ENCODE data around the gene ERMARD.

ERMARD gene

DNA sequence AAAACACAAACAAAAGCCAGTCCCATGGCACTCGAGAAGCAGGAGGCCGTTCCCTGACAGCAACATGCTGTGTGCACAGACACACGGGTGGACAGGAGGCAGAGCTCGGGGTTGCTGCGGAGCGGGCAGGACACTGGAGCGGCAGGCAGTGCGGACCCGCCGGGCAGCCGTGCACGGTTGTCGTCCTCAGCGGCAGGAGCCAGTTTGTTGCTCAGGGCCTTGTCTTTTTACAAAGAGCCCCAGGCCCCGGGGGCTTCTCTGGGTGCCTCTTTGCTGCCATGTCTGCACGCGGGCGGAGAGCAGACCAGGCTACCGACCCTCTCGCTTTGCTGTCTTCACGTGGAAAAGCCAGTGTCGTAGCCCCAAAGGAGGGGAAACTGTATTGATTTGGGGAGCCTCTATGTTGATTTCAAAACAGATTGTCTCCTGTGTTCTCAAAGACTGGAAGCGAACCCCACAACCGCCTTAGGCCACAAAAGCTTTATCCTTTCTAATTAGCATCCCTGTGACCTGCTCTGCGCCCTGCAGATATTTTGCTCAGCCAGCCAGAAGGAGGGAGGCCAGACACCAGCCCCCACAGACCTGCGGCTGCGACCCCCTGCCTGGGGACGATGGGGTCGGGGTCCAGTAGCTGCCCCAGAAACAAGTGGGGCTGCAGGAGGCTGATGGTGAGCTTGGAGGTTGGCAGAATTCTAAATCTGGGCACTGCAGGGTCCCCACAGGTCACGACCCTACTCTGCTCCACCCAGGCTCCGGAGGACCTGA, 50.2 kb downstream of the ERMARD start:
- in situ Hi-C loops (cut with MboI; ENCODE audit: low sequenced_read_pairs): no loop called here

DNA sequence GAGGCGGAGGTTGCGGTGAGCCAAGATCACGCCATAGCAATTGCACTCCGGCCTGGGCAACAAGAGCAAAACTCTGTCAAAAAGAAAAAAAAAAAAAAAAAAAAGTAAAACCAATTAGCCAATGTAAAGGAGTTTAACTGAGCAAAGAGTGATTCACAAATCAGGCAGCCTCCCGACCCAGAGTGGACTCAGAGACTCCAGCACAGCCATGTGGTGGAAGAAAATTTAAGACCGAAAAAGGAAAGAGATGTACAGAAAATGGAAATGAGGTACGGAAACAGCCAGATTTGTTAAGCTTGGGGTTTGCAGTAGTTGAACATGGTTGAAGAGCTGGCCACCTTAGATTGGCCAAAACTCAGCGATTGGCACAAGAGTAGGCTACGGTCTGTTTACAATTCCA, 51.4 kb downstream of the ERMARD start:
- in situ Hi-C loops (cut with MboI; ENCODE audit: low sequenced_read_pairs): no loop called here

DNA sequence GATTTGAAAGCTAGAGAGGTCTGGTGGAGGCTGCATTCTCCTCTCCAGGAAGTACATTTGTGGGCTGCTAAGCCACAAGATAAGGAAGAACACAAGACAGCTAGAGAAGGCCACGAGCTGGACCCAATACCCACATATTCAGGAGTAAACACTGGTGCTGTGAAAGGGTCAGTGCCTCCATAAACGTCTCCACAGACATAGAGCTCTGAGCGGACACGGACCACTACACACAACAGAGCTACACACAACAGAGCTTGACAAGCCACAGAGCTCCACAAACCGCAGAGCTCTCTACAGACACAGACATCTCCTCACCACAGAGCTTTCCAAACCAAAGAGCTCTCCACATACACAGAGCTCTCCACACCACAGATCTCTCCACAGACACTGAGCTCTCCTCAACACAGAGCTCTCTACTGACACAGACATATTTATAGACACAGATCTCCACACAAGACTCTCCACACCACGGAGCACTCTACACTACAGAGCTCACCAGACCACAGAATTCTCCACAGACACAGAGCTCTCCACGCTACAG, 51.9 kb downstream of the ERMARD start:
- in situ Hi-C loops (cut with MboI; ENCODE audit: low sequenced_read_pairs): no loop called here

DNA sequence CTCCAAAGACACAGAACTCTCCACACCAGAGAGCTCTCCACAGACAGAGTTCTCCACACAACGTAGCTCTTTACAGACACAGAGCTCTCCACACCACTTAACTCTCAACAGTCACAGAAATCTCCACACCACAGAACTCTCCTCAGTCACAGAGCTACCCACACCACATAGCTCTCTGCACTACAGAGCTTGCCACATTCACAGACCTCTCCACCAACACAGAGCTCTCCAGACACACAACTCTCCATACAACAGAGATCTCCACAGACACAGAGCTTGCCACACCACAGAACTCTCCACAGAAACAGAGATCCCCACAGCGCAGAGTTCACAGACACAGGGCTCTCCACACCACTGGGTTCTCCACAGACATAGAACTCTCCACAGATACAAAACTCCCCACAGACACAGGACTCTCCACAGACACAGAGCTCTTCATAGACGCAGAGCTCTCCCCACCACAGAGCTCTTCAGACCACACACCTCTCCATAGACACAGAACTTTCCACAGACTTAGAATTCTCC, 52.5 kb downstream of the ERMARD start:
- in situ Hi-C loops (cut with MboI; ENCODE audit: low sequenced_read_pairs): no loop called here

DNA sequence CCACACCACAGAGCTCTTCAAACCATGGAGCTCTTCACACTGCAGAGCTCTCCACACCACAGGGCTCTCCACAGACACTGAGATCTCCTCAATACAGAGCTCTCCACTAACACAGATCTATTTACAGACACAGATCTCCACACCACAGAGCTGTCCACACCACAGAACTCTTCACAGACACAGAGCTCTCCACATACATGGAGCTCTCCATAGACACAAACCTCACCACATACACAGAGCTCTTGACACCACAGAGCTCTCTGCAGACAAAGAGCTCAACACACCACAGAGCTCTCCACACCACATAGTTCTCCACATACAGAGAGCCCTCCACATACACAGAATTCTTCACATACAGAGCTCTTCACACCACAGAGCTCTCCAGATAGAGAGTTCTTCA, 53.0 kb downstream of the ERMARD start:
- in situ Hi-C loops (cut with MboI; ENCODE audit: low sequenced_read_pairs): no loop called here

DNA sequence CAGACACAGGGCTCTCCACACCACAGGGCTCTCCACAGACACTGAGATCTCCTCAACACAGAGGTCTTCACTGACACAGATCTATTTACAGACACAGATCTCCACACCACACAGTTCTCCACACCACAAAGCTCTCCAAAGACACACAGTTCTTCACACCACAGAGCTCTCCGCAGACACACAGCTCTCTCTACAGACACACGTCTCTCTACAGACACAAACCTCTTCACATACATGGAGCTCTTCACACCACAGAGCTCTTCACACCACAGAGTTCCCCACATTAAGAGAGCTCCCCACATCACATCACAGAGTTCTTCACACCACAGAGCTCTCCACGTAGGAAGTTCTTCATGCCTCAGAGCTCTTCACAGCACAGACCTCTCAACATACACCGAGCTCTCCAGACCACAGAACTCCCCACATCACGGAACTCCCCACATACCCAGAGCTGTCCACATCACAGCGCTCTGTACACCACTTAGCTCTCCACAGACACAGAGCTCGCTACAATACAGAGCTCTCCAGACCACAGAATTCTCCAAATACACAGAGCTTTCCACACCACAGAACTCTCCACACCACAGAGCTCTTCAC, 53.9 kb downstream of the ERMARD start:
- in situ Hi-C loops (cut with MboI; ENCODE audit: low sequenced_read_pairs): no loop called here

DNA sequence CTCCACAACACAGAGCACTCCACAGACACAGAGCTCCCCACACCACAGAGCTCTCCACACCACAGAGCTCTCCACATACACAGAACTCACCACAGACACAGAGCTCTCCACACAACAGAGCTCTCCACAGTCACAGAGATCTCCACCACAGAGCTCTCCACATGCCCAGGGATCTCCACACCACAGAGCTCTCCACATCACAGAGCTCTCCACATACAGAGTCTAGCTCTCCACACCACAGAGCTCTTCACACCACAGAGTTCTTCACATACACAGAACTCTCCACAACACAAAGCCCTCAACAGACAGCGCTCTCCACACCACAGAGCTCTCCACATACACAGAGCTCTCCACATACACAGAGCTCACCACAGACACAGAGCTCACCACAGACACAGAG, 55.3 kb downstream of the ERMARD start:
- in situ Hi-C loops (cut with MboI; ENCODE audit: low sequenced_read_pairs): no loop called here

DNA sequence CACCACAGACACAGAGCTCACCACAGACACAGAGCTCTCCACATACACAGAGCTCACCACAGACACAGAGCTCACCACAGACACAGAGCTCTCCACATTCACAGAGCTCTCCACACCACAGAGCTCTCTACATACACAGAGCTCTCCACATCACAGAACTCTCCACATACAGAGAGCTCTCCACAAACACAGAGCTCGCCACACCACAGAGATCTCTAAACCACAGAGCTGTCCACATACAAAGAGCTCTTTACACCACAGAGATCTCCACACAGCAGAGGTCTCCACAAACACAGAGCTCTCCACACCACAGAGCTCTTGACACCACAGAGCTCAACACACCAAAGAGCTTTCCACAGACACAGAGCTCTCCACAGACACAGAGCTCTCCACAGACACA, 55.8 kb downstream of the ERMARD start:
- in situ Hi-C loops (cut with MboI; ENCODE audit: low sequenced_read_pairs): no loop called here

DNA sequence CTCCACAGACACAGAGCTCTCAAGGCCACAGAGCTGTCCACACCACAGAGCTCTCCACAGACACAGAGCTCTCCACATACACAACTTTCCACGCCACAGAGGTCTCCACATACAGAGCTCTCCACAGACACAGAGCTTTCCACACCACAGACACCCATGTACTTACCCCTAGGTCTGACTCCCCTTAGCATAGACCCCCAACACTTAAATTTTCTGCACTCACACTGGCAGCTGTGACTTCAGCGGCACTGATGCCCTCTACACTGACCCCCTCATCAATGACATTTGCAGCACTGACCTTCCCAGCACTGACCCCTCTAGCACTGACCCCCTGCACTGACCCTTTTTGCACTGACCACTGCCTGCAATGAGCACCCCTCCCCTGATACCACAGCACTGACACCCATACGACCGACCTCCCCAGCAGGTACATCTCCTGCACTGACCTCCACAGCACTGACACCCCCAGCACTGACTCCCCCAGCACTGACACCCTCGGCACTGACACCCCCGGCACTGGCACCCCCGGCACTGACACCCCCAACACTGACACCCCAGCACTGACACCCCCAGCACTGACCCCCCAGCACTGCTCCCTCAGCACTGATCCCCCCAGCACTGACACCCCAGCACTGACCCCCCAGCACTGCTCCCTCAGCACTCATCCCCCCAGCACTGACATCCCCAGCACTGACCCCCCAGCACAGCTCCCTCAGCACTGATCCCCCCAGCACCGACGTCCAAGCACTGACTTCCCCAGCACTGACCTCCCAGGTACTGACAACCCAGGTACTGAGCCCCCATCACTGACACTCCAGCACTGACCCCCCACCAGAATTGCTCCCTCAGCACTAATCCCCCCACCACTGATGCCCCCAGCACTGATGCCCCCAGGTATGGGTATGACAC, 56.5 kb downstream of the ERMARD start:
- in situ Hi-C loops (cut with MboI; ENCODE audit: low sequenced_read_pairs): no loop called here

DNA sequence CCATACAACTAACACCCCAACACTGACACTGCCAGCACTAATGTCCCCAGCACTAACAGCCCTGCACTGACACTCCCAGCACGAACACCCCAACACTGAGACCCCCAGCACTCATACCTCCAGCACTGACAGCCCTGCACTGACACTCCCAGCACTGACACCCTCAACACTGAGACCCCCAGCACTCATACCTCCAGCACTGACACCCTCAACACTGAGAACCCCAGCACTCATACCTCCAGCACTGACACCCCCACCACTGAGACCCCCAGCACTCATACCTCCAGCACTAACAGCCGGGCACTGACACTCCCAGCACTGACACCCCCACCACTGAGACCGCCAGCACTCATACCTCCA, 57.2 kb downstream of the ERMARD start:
- in situ Hi-C loops (cut with MboI; ENCODE audit: low sequenced_read_pairs): no loop called here

DNA sequence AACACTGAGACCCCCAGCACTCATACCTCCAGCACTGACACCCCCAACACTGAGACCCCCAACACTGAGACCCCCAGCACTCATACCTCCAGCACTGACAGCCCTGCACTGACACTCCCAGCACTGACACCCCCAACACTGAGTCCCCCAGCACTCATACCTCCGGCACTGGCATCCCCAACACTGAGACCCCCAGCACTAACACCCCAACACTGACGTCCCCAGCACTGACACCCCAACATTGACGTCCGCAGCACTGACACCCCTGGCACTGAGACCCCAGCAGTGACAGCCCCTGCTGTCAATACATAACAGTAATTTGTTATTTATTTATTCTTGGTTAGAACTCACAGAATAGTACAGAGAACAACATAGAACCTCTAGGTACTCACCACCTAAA, 58.0 kb downstream of the ERMARD start:
- in situ Hi-C loops (cut with MboI; ENCODE audit: low sequenced_read_pairs): no loop called here

DNA sequence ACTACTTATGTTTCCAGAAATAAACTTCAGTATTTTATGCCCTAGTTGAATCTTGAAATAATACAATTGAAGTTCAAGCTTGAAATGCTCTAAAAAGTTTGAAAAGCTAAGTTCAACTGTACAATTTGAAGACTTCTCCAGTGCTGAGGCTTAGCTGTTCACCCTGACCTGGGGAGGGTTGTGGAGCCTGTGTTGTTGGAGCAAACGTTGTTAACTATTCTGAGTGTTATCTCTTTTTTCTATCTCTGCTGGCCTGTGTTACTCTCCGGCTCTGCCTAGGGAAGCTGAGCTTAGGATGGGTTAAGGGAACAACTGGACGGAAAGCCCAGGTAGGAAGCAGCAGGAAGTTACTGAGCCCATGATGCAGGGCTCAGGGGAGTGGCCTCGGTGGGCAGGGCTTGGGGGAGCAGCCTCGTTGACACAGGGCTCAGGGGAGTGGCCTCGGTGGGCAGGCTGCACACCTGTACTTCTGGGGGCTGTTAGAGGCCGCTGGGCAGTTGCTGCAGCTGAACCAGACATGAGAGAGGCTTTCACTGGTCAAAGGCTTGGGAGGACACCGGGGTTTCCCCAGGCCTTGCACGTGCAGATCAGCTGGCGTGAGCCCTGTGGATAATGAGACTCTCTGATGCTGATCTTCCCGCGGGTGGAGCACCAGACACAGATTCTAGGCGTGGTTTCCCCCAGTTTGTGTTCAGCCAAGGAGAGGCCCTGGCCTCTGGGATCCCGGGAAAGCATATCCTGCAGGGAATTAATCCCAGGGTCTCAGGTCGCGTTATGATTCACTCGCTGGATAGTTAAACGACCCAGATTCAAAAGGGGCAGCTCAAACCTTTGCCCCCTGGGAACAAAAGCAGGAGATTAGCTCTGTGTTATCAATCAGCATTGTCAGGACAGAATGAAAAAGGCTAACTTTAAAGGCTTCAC, 58.9 kb downstream of the ERMARD start:
- in situ Hi-C loops (cut with MboI; ENCODE audit: low sequenced_read_pairs): no loop called here

DNA sequence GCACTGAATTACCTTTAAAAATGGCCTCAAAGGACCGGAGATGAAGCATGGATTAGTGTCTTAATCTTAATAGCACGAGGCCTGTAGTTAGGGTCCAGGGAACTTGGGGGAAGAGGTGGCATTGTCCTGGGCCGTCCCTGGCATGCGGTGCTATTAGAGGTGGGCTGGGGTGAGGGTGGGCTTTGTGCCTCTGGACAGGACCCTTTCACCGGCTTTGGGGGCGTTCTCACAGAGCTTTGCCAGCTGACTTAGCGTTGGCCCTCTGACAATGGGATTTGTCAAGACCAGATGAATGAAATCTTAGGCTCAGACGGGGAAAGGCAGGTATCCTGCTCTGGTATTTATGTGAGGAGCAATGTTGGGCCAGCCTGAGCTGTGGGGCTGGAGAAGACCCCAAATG, 59.6 kb downstream of the ERMARD start:
- in situ Hi-C loops (cut with MboI; ENCODE audit: low sequenced_read_pairs): no loop called here

DNA sequence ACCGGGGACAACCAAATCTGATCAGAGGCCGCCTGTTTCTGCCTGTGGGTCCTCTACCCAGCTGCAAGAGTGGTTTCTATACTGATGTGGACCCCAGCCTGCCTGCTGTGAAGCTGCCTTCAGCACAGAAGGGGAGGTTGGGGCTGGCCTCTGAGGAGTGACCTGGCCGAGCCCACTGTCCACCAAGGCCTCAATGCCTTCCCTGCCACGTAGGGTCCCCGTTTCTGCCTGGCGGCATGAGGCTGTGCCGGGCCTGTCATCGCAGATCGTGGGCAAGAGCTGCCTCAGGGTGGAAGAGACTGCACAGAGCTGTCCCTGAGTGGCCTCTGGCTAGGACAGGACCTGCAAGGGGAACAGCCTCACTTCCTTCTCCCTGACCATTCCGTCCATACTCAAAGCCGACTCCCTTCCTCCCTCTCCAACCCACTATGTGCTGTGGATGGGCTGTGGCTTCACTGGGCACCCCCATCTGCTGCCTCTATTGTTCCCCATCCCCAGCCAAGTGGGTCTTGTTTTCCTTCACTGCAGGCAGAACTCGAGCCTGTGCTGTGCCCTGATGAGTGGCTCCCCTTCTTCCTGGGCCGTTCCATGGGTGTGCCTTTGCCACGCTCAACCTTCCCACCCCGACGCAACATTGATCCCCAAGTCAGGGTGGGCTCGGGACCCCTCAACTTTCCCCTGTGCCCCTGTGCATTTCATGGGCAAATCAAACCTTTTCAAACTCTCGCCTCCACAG, 60.3 kb downstream of the ERMARD start:
- in situ Hi-C loops (cut with MboI; ENCODE audit: low sequenced_read_pairs): no loop called here

DNA sequence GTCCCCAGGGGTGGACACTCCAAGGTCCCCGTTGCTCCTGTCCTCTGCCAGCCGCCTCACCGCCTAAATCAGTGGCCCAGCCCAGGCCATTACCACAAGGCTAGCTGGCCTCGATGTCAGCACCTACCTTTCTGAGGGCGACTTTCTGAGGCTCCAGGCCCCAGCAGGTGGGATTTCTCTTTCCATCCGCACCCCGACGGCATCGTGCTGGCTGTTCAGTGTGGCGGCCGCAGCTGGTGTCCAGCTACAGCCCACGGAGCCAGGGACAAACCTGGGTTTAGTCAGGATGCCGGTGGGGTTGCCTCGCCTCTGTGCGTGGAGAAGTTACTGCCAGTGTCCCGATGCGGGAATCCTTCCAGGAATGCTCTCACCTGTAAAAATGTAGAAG, 60.8 kb downstream of the ERMARD start:
- in situ Hi-C loops (cut with MboI; ENCODE audit: low sequenced_read_pairs): no loop called here

DNA sequence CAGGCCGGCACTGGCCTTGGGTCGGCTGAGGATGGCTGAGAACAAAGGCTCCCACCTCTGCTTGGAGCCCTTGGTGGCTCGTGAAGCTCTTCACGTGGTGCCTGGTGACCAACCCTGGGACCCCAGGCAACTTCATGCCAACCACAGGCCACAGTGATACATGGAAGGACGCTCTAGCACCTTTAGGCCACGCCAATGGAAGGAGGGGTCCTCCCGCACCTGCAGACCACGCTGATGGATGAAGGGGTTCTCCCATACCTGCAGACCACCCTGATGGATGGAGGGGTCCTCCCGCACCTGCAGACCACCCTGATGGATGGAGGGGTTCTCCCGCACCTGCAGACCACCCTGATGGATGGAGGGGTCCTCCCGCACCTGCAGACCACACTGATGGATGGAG, 62.5 kb downstream of the ERMARD start:
- in situ Hi-C loops (cut with MboI; ENCODE audit: low sequenced_read_pairs): no loop called here

DNA sequence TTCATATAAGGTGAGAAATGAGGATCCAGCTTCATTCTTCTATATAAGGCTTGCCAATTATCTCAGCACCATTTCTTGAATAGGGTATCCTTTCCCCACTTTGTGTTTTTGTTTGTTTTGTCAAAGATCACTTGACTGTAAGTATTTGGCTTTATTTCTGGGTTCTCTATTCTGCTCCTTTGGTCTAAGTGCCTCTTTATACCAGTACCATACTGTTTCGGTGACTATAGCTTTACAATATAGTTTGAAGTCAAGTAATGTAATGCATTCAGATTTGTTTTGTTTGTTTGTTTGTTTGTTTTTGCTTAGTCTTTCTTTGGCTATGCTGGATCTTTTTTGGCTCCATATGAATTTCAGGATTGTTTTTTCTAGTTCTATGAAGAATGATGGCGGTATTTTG, 64.6 kb downstream of the ERMARD start:
- in situ Hi-C loops (cut with MboI; ENCODE audit: low sequenced_read_pairs): no loop called here

DNA sequence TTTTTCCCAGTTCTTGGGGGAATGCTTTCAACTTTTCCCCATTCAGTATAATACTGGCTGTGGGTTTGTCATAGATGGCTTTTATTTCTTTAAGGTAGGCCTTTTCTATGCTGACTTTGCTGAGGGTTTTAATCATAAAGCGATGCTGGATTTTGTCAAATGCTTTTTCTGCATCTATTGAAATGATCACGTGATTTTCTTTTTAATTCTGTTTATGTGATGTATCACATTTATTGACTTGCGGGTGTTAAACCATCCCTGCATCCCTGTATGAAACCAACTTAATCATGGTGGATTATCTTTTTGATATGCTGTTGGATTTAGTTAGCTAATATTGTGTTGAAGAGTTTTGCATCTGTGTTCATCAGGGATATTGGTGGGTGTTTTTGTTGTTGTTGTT, 65.6 kb downstream of the ERMARD start:
- in situ Hi-C loops (cut with MboI; ENCODE audit: low sequenced_read_pairs): no loop called here

DNA sequence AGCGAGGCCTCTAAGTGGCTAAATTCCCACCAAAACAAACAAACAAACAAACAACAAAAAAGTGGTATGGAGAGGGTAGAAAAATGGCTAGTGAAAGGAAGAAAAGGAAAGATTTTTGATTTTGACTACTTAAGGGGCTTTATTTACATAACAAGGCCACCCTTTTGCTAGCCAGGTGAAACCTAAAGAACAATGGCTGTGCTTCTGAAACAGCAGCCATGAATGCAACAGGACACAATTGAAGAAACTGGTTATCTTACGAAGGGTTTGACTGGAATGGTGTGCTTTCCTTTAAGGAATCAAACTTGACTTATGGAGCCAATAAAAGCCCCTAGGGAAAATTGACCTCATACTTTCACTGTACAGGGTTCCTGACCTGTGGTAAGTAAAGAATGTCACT, 68.9 kb downstream of the ERMARD start:
- in situ Hi-C loops (cut with MboI; ENCODE audit: low sequenced_read_pairs): no loop called here

DNA sequence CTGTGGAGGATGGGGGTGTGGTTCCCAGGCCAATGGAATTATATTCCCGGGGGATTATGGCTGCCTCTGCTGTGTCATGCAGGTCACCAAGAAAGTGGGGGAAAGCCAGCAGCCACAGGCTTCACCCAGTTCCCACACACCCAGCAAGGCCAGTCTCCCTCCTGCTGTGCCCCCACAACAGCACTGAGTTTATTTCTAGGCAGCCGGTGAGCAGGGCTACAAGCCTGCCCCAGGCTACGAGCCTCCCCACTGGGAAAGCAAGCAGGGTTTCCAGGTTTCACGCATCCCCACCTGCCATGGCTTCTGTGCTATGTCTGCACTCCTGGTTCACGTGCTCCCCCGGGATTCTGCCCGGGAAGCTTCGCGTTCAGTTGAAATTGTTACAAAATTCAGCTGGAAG, 72.6 kb downstream of the ERMARD start:
- in situ Hi-C loops (cut with MboI; ENCODE audit: low sequenced_read_pairs): no loop called here

All from HL-60/S4 treated with phorbol 12-myristate 13-acetate at 8.2 ng/mL for 4 days and 3 days (cell line).